MM.1S (cell line): ENCODE results near the gene ROCK2.
A peak's percentile ranks its signal among the peaks of the same experiment; 100 is the strongest.

Source experiments
- DNase-seq: peaks from one replicate; pipeline ENCODE4 v3.0.0-alpha.2; 2015
- H2AFZ ChIP-seq: fragments of 300-600 bp; sonication (generic); 2 replicates; pipeline ENCODE4 v1.6.0; 2016; ENCODE audit warnings: antibody characterized with exemption, low read length
- H3F3A ChIP-seq: fragments of 300-600 bp; sonication (generic); 2 replicates; pipeline ENCODE4 v1.6.1; 2016; ENCODE audit warnings: mild to moderate bottlenecking, antibody characterized with exemption, low read length, moderate library complexity, mixed read lengths; ENCODE audit not compliant: insufficient read depth
- H3K27ac ChIP-seq: fragments of 300-600 bp; sonication (generic); 2 replicates; pipeline ENCODE4 v1.5.1; 2016; ENCODE audit warnings: mild to moderate bottlenecking, low read length
- H3K27me3 ChIP-seq: fragments of 300-600 bp; sonication (generic); replicated peaks from 2 replicates; pipeline ENCODE4 v1.6.0; 2016; ENCODE audit warnings: low read length; ENCODE audit not compliant: insufficient read depth
- H3K36me3 ChIP-seq: fragments of 300-600 bp; sonication (generic); replicated peaks from 2 replicates; pipeline ENCODE4 v1.6.1; 2016; ENCODE audit warnings: mild to moderate bottlenecking, low read length, mixed read lengths; ENCODE audit not compliant: insufficient read depth
- H3K4me1 ChIP-seq: fragments of 300-600 bp; sonication (generic); 2 replicates; pipeline ENCODE4 v1.6.1; 2016; ENCODE audit warnings: low read length, mixed read lengths
- H3K4me2 ChIP-seq: fragments of 300-600 bp; sonication (generic); 2 replicates; pipeline ENCODE4 v1.6.0; 2016; ENCODE audit warnings: low read depth, low read length
- H3K4me3 ChIP-seq: fragments of 300-600 bp; sonication (generic); 2 replicates; pipeline ENCODE4 v1.5.1; 2016; ENCODE audit warnings: low read length, mixed read lengths
- H3K79me2 ChIP-seq: fragments of 300-600 bp; sonication (generic); 2 replicates; pipeline ENCODE4 v1.6.1; 2016; ENCODE audit warnings: mixed run types, low read length, mixed read lengths
- H3K9ac ChIP-seq: fragments of 300-600 bp; sonication (generic); 2 replicates; pipeline ENCODE4 v1.6.1; 2016; ENCODE audit warnings: low read length, mixed read lengths
- H3K9me2 ChIP-seq: fragments of 300-600 bp; sonication (generic); replicated peaks from 2 replicates; pipeline ENCODE4 v1.6.1; 2016; ENCODE audit warnings: mild to moderate bottlenecking, low read length, mixed read lengths; ENCODE audit not compliant: insufficient read depth
- H3K9me3 ChIP-seq: fragments of 300-600 bp; sonication (generic); replicated peaks from 2 replicates; pipeline ENCODE4 v1.6.1; 2016; ENCODE audit warnings: mild to moderate bottlenecking, low read length, mixed read lengths; ENCODE audit not compliant: insufficient read depth
- H4K20me1 ChIP-seq: fragments of 300-600 bp; sonication (generic); 2 replicates; pipeline ENCODE4 v1.6.1; 2016; ENCODE audit warnings: mild to moderate bottlenecking, low read length, moderate library complexity, mixed read lengths; ENCODE audit not compliant: insufficient read depth
- EZH2 ChIP-seq: fragments of 300-600 bp; sonication (generic); optimal IDR thresholded peaks from 2 replicates; pipeline ENCODE3; 2017; ENCODE audit warnings: low read depth, mild to moderate bottlenecking, antibody characterized with exemption, low read length, mixed read lengths
- EZH2phosphoT487 ChIP-seq: fragments of 300-600 bp; sonication (generic); IDR thresholded peaks from 2 replicates; pipeline ENCODE4 v1.6.1; 2018; ENCODE audit warnings: antibody characterized with exemption, low read length
- TF ChIP-seq, protein P1 (sequence below): fragments of 300-600 bp; sonication (generic); IDR thresholded peaks from 2 replicates; pipeline ENCODE4 v1.5.1; 2016; ENCODE audit warnings: antibody characterized with exemption, low read length, mixed read lengths

Gene ROCK2

DNA sequence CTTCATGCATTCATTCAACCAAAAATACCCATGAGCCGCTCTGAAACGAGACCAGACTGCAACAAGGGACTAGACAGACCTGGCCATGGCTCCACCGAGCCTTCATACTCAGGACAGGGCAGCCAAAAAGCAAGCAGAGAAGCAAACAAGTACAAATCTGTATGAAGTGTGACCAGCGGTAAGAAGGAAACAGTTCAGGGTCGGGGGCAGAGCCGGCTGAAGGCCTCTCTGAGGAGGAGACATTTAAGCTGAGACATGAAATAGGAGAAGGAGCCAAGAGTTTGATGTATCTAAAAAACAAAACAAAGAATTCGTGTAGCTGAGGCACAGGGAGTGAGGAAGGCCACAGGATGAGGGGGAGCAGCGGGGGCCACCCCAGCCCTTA is 210.5 kb downstream of the ROCK2 start:
- no peaks in the 10 kb centered on the region for H3K36me3 ChIP-seq
- no peak overlapping the region for H2AFZ ChIP-seq
- H3K79me2 ChIP-seq = no peaks in the 10 kb centered on the region
- H3K4me2 ChIP-seq = no peak overlapping the region
- no peak overlapping the region for H3K4me3 ChIP-seq
- peaks cover 14% of the 10 kb centered on the region for H3F3A ChIP-seq
- H3K27me3 ChIP-seq = no peaks in the 10 kb centered on the region
- no peaks in the 10 kb centered on the region for H3K9me2 ChIP-seq
- H3K4me1 ChIP-seq = 0 out of 2 replicates have a peak, but pooled peaks cover 3% of the 10 kb centered on the region
- no peaks in the 10 kb centered on the region for H4K20me1 ChIP-seq
- DNase-seq = no peak
- no peaks in the 10 kb centered on the region for H3K9me3 ChIP-seq
- no peak overlapping the region for H3K9ac ChIP-seq
- H3K27ac ChIP-seq = no peak overlapping the region
- TF ChIP-seq, protein P1, sequence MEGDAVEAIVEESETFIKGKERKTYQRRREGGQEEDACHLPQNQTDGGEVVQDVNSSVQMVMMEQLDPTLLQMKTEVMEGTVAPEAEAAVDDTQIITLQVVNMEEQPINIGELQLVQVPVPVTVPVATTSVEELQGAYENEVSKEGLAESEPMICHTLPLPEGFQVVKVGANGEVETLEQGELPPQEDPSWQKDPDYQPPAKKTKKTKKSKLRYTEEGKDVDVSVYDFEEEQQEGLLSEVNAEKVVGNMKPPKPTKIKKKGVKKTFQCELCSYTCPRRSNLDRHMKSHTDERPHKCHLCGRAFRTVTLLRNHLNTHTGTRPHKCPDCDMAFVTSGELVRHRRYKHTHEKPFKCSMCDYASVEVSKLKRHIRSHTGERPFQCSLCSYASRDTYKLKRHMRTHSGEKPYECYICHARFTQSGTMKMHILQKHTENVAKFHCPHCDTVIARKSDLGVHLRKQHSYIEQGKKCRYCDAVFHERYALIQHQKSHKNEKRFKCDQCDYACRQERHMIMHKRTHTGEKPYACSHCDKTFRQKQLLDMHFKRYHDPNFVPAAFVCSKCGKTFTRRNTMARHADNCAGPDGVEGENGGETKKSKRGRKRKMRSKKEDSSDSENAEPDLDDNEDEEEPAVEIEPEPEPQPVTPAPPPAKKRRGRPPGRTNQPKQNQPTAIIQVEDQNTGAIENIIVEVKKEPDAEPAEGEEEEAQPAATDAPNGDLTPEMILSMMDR = no peak
- no peak for TF ChIP-seq EZH2
- no peak for TF ChIP-seq EZH2phosphoT487

DNA sequence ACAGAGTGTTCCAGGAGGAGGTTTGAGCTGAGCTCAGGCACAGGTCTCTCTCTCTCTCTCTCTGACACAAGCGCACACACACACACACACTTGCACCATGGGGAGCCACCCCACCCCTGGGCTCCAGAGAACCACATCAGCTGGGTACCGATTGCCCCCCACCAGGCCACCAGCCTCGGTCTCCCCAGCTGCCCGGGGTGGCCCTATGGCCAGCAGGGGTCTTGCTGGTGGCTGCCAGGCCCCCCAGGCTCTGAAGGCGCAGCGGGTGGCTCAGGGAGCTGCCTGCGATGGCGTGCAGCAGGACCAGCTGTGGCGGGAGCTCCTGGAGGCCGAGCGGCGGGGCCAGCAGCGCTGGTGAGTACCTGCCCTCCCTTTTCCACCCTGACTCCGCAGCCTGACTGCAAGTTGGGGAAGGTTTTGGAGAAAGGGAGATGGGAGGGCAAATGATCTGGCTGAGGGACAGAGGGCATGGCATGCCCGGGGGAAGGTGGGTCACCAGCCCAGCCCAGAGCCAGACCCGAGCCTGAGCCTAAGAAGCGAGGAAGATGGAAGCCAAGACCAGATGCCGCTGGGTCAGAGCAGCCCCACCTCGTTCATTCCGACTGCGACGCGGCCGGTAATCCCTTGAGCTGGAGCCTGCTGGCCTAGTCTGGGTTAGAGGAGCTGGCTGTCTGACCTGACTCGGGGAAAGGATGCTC is 211.0 kb downstream of the ROCK2 start:
- no peaks in the 10 kb centered on the region for H3K79me2 ChIP-seq
- peak overlapping the region; percentile 60 for H3K4me3 ChIP-seq
- H3K9me2 ChIP-seq = no peaks in the 10 kb centered on the region
- H4K20me1 ChIP-seq = no peaks in the 10 kb centered on the region
- no peak for DNase-seq
- H3K4me2 ChIP-seq = peak overlapping the region; percentile 72; the same call in 1 of the 2 replicates
- no peaks in the 10 kb centered on the region for H3K27me3 ChIP-seq
- no peaks in the 10 kb centered on the region for H3K9me3 ChIP-seq
- H3K36me3 ChIP-seq = no peaks in the 10 kb centered on the region
- peaks cover 16% of the 10 kb centered on the region for H3F3A ChIP-seq
- H2AFZ ChIP-seq = peak overlapping the region; percentile 90
- H3K27ac ChIP-seq = no peak overlapping the region
- no peak for TF ChIP-seq EZH2phosphoT487
- TF ChIP-seq EZH2 = no peak
- TF ChIP-seq, protein P1 = no peak
- 0 out of 2 replicates have a peak, but pooled peaks cover 3% of the 10 kb centered on the region for H3K4me1 ChIP-seq
- H3K9ac ChIP-seq = peak overlapping the region; percentile 38; the same call in 1 of the 2 replicates

DNA sequence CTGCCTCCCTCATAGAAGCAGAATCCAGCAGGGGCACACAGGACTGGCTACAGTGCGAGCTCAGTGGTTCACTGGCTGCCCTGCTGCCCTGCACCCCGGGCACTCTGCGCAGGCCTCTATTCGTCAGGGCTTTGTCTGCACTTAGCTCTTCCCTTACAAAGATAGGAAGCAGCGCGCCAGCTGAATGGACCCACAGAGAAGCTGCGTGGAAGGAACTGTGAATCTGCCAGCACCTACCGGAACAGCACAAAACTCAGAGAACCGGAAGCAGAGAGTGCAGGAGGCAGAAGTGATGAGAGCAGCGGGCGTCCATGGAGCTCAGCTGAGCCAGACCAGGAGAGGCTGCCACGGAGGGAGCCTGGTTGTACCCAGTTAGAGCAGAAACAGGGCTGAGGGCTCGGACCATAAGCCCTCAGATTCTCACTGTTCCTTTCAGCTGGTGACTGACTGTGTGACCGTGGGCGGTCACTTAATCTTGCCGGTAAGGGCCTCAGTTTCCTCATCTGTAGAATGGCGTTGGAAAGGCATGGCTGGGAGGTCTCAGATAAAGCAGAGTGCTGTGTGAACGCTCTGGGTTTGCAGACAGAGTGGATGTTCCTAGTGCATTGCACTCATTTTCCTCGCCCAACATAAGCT is 212.3 kb downstream of the ROCK2 start:
- DNase-seq = no peak
- H3K9ac ChIP-seq = no peak overlapping the region
- H2AFZ ChIP-seq = peak overlapping the region; percentile 90; the same call in 1 of the 2 replicates
- 0 out of 2 replicates have a peak, but pooled peaks cover 3% of the 10 kb centered on the region for H3K4me1 ChIP-seq
- H3K4me2 ChIP-seq = peak overlapping the region; percentile 72; the same call in 1 of the 2 replicates
- no peaks in the 10 kb centered on the region for H3K9me2 ChIP-seq
- no peaks in the 10 kb centered on the region for H3K9me3 ChIP-seq
- no peak overlapping the region for H3K27ac ChIP-seq
- H3K27me3 ChIP-seq = no peaks in the 10 kb centered on the region
- TF ChIP-seq, protein P1 = no peak
- TF ChIP-seq EZH2 = no peak
- no peak for TF ChIP-seq EZH2phosphoT487
- H3K4me3 ChIP-seq = 0 out of 2 replicates have a peak overlapping the region, but pooled peaks have one; percentile 60
- H3K36me3 ChIP-seq = no peaks in the 10 kb centered on the region
- H3K79me2 ChIP-seq = no peaks in the 10 kb centered on the region
- H4K20me1 ChIP-seq = no peaks in the 10 kb centered on the region
- H3F3A ChIP-seq = peaks cover 16% of the 10 kb centered on the region
